Measurements from ENCODE around the gene MAP6.

MAP6 gene

GRCh38 chr11:75568616-75569219, 100.1 kb downstream of the MAP6 start:
- DNase-seq (ENCODE audit: low read depth in 3 of 3) = no peak

- DNase-seq (ENCODE audit: low read depth in 3 of 3) = no peak
Observed at GRCh38 chr11:75567971-75568370, 100.9 kb downstream of the MAP6 start.

GRCh38 chr11:75566763-75567279, 102.0 kb downstream of the MAP6 start:
- DNase-seq (ENCODE audit: low read depth in 3 of 3) = no peak

- DNase-seq (ENCODE audit: low read depth in 3 of 3) = no peak
Observed at GRCh38 chr11:75565916-75566762, 102.7 kb downstream of the MAP6 start.

- DNase-seq (ENCODE audit: low read depth in 3 of 3) = no peak
Observed at GRCh38 chr11:75565221-75565814, 103.5 kb downstream of the MAP6 start.

GRCh38 chr11:75563978-75564552, 104.8 kb downstream of the MAP6 start:
- DNase-seq (ENCODE audit: low read depth in 3 of 3) = no peak

GRCh38 chr11:75563501-75563977, 105.3 kb downstream of the MAP6 start:
- no peak for DNase-seq (ENCODE audit: low read depth in 3 of 3)

- no peak for DNase-seq (ENCODE audit: low read depth in 3 of 3)
Observed at GRCh38 chr11:75562836-75563484, 105.9 kb downstream of the MAP6 start.

- DNase-seq (ENCODE audit: low read depth in 3 of 3) = peak; percentile 21 to 39 (median 37)
Observed at GRCh38 chr11:75562048-75562835, 106.6 kb downstream of the MAP6 start, which contains the start of gene SERPINH1. Gene SERPINH1, plus strand, starts transcription at chr11:75562253. Its CDS starts 4,097 bp downstream, at chr11:75566350.

- no peak for DNase-seq (ENCODE audit: low read depth in 3 of 3)
Observed at GRCh38 chr11:75561426-75562047, 107.3 kb downstream of the MAP6 start.

- no peak for DNase-seq (ENCODE audit: low read depth in 3 of 3)
Observed at GRCh38 chr11:75560644-75561043, 108.2 kb downstream of the MAP6 start.

- DNase-seq (ENCODE audit: low read depth in 3 of 3) = no peak
Observed at GRCh38 chr11:75558939-75559843, 109.6 kb downstream of the MAP6 start.

- no peak for DNase-seq (ENCODE audit: low read depth in 3 of 3)
Observed at GRCh38 chr11:75557666-75558494, 111.0 kb downstream of the MAP6 start.

GRCh38 chr11:75556275-75556674, 112.6 kb downstream of the MAP6 start:
- DNase-seq (ENCODE audit: low read depth in 3 of 3) = no peak

GRCh38 chr11:75555079-75555811, 113.6 kb downstream of the MAP6 start:
- DNase-seq (ENCODE audit: low read depth in 3 of 3) = no peak

GRCh38 chr11:75554258-75555022, 114.4 kb downstream of the MAP6 start:
- DNase-seq (ENCODE audit: low read depth in 3 of 3) = no peak

GRCh38 chr11:75553889-75554257, 115.0 kb downstream of the MAP6 start:
- no peak for DNase-seq (ENCODE audit: low read depth in 3 of 3)
